DMS114 treated with DMSO at 0.1 percent for 48 hours (cell line): ENCODE results near the gene ADD3.
"Not testable (repeated sequence)": the region's sequence is repeated elsewhere in the genome, so short reads cannot be mapped to it uniquely, and the experiment has no call there.

ENCODE experiments used
- DNase-seq: peaks from one replicate; lab custom pipeline; 2025; ENCODE audit not compliant: unreplicated experiment; lab: John Stamatoyannopoulos, UW

Gene ADD3

DNA sequence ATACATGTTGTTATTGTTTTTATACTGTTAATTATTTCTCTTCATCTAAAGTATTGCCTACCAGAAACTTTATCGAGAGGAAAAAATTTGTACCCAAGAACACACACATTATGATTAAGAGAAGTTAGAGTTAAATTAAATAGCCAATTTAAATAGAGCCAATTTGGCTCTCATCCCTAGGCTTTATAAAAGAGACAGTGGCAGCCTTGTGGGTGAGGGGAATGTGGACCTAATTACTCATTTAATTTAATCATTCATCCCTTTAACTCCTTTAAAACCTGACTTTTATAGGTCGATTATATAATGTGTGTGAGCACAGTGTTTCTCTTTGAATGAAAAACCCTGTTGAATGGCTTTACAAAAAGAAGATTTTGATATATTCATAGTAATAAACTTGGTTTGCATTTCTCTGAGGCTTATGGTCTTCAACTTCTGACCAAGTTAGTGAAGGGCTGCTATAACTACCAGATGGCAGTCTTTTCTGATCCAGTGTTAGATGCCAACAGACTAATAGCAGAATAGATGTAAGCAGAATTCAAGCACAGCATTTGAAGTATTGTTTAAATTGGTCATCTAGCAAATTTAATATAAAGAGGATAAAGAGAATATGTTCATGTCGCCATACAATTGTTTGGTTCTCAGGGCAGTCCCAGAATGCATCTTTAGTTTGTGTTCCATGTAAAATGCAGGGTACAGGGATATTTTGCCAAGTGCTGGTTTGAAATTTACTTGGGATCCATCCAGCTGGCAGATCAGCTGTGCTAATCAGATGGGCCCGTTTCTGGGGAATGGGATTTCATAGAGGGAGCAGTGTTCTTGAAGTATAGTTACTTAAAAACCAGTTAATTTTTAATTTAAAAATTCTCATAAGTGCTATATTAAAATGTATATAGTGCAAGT is 25.3 kb downstream of the ADD3 start:
- DNase-seq = no peak

DNA sequence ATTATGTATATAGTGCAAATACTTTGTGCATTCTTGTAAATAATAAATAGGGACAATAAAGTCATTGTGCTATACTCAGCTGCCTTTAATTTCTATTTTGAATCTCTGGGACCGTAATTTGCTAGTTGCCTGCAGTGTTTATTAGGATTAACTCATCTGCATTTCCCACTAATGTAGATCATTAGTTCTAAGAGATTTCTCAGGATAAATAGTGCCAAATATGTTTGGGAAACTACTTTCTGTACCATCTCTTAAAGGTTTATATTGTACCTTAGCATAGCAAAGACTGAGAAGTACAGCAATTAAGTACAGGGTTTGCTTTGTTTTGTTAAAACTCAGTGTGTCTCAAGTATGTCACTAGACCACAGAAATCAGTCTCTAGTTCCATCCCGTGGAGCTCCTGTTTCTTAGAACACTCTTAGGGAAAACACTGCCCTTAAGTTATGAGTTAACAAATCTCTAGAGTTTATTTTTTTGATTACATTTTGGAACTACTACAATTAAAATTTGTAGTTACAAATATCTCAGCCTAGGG is 26.0 kb downstream of the ADD3 start:
- DNase-seq = no peak

DNA sequence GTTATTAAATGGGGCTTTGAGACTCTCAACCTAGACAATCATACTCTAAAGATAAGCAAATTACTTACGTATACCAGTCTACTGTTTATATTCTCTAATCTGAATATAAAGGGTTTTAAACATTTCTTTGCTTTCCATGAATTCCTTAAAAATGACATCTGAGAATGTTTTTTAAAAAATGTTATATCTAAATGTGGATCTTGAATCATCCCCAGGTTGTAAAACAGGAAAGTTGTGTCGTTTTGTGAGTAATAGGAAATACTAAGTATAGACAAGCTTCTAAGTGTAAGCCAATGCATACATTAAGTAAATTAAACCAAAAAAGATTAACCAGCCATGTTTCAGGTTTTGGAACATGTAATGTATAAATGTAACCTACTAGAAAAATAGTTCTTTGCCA is 26.8 kb downstream of the ADD3 start:
- no peak for DNase-seq

DNA sequence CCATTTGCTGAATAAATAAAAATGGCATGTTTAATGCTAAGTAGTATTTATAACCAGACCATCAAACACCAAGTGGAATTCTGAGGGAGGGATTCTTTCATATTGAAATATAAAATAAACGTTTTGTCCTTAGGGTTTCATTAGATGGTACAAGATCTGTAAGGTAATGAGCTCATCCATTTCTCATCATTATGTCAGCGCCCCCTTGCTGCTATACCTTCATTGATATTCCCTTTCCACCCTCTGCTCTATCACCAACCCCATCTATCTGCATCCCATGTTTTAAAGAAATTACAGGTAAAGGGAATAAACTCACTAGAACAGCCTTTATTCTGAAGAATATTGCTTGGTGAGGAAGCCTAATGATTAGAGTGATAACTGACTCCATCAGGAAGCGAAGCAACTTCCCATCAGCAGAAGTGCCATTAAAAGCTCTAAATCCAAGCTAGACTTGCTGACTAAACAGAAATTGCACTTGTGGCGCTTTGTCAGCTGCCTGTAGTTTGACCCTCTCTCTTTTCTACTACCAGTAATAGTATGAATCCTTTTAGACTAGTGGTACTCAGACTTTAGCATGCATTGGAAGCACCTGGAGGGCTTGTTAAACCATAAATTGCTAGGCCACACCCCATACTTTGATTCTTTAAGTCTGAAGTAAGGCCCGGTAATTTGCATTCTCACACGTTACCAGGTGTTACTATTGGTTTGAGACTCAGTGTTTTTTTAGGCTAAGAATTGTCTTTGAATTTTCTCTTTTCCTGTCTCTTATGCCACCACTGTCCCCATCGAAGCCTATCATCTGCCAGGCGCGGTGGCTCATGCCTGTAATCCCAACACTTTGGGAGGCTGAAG is 27.5 kb downstream of the ADD3 start:
- no peak for DNase-seq

DNA sequence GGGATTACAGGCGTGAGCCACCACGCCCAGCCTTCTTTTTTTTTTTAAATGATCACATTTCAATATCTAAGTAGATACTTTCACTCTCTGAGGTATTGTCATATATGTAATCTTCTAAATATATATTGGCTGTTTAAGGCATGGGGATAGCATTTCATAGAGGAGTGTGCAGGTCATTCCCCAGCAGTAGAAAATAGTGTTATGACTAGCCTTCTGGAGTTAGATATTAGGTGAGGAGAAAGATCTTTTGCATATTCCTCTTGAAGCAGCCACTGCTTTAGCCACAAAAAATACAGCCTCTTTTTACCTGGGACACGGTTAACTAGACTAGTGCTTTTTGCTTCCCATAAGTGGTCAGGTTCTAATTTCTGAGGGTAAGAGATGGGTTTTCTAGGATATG is 28.9 kb downstream of the ADD3 start:
- no peak for DNase-seq

DNA sequence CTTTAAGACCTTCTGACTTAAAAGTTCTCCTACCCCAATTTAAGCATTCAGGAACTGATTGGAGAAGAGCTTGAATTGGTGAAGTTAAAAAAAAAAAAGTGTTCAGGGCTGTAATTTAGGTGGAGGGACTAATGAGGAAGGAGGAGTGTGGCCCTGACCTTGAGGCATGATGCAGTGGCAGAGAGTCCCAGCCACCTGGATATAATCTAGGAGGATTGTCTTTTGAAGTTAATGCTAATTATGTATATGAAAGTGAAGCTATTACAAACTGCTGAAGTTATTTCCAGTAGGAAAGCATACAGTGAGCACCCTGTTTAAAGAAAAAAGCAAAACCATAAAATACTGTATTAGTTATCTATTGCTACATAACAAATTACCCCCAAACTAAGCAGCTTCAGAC is 31.5 kb downstream of the ADD3 start:
- DNase-seq = no peak

DNA sequence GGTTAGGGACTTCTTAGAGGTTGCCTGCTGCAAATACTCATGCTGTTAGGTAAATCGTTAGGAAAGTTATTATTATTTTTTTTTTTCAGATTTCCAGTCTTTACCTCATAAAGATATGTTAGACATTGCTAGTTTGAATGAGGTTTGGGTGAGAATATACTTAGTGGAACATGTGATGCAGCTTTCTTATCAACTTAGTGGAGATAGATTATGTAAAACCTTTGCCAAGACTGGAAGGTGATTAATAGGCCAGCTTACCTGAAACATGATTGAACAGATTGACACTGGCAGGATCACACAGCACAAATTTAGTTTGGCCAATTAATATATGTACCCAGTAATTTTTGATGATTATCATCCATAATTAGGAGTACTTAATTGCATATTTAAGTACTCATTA is 32.3 kb downstream of the ADD3 start:
- DNase-seq = no peak

DNA sequence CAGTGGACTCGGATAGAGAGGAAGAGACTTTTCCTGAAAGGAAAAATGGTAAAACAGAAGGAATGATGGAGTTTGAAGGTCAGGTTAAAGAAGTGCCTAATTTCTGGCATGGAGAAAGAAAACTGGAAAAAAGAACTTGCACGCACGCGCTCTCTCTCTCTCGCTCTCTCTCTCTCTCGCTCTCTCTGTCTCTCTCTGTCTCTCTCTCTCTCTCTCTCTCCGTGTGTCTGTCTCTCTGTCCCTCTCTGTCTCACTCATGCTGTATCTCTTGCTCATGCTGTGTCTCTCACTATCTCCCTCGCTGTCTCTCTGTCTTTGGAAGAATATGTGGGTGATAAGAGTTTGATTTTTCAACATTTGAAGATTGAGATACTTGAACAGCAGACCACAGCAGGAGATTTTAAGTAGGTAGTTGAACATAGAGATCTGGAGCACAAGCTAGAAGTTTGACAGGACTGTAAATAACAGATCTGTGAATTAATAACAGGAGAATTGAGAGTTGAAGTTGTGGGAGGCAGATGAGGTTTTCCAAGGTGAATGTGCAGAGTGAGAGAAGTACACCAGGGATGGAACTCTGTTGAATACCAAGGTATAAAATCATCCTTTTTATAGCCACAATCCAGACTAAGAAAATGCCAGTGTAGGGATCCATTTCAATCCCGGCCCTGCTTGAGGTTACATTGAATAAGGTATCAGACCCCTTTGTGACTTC is 33.1 kb downstream of the ADD3 start:
- no peak for DNase-seq

DNA sequence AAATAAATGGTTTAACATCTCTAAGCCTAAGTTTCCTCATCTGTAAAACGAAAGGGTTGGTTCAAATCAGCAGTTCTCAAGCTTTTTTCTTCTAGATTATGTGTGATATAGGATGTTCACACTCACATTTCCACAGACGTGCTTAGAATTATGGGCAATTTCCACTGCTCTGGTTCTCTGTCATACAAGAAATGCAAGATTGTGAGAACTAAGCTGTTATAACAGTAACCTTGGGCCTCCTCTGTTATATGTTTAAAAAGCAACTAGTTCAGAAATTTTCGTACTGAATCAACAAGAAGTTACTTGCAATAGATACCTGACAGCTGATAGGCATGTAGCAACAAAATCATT is 33.7 kb downstream of the ADD3 start:
- DNase-seq = no peak

DNA sequence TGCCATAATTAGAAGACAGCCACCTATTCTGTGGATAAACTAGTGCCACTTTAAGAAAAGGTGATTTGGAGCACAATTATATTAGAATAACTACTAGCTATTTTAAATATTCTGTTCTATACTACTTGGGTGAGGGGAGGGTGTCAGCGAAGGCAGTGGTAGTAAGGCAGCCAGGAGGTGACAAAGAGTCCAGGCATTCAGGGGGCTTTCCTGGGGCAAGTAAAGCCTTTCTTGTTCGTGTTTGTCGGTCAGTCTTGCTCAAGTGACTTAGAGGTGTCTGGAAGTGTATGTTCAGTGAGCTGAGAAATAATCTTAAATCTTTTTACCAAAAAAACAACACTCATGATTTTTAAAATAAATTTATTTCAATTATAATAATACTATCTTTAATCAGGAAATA is 34.4 kb downstream of the ADD3 start:
- no peak for DNase-seq

DNA sequence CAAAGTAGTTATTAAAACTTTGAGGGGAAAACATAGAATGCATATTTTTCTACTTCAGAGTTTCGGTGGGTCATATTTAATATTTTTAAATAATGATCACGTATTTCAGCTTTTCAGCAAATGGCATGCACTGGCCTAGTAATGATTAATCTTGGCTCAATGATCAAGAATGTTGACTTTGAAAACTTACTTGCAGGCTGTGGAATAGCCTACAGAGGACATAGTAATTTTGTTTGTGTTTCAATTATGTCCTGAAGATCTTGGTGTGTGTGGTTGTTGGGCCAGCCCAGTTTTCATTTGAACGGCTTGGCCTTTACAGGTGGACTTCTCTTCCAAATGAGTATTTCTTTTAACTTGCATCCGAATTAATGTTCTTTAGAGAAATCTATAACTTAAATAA is 35.1 kb downstream of the ADD3 start:
- no peak for DNase-seq

DNA sequence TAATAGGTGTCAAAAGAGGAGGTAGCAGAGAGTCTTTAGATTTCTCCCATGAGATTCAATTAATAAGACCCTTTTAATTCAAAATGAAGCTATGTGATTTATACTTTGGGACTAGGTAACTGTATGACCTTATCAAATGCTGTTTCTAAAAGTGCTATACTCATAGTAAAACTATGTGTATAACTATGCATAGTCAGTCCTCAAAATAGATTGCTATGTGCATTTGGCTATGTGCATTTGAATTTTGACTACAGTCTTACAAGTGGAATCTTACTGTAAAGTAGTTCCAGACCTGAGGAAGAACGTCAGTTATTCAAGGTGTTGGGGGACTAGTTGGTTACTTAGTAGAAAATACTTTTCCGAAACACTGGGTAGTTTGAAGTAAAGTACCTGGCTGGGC is 36.9 kb downstream of the ADD3 start:
- no peak for DNase-seq

DNA sequence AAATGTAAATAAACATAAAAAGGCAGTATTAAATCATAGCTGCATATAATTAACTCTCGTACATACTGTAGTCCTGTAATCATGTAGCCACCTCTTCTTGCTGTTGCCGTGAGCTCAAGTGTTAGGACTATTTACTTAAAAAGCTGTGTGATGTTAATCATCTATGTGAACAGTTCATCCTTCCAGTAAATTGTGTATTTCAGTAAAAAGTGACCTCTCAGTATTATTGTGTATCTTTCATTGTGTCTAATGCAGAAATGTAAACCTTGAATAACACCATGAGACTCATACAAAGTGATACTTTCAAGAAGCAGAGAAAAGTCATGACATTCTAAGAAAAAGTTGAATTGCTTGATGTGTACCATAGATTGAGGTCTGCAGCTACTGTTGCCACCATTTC is 38.0 kb downstream of the ADD3 start:
- no peak for DNase-seq

DNA sequence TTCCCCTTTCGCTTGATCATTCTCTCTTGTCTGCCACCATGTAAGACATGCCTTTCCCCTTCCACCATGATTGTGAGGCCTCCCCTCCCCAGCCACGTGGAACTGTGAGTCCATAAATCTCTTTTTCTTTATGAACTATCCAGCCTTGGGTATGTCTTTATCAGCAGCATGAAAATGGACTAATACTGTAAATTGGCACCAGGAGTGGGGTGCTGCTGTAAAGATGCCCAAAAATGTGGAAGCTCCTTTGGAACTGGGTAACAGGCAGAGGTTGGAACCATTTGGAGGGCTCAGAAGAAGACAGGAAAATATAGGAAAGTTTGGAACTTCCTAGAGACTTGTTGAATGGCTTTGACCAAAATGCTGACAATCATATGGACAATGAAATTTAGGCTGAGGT is 40.4 kb downstream of the ADD3 start:
- not testable (repeated sequence) for DNase-seq

DNA sequence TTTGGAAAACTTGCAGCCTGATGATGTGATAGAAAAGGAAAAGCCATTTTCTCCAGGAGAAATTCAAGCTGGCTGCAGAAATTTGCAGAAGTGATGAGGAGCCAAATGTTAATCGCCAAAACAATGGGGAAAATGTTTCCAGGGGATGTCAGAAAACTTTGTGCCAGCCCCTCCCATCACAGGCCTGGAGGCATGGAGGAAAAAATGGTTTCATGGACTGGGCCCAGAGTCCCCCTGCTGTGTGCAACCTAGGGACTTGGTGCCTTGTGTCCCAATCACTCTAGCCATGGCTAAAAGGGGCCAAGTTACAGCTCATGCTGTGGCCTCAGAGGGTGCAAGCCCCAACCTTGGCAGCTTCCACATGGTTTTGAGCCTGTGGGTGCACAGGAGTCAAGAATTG is 41.0 kb downstream of the ADD3 start:
- no peak for DNase-seq

DNA sequence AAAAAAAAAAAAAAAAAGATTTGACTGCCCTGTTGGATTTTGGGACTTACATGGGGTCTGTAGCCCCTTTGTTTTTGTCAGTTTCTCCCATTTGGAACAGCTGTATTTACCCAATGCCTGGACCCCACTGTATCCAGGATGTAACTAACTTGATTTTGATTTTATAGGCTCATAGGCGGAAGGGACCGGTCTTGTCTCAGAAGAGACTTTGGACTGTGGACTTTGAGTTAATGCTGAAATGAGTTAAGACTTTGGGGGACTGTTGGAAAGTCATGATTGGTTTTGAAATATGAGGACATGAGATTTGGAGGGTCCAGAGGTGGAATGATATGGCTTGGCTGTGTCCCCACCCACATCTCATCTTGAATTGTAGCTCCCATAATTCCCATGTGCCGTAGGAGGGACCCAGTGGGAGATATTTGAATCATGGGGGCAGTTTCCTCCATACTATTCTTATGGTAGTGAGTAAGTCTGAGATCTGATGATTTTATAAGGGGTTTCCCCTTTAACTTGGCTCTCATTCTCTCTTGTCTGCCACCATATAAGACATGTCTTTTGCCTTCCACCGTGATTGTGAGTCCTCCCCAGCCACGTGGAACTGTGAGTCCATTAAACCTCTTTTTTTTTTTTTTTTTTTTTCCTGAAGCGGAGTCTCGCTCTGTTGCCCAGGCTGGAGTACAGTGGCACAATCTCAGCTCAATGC is 42.3 kb downstream of the ADD3 start:
- DNase-seq = not testable (repeated sequence)

DNA sequence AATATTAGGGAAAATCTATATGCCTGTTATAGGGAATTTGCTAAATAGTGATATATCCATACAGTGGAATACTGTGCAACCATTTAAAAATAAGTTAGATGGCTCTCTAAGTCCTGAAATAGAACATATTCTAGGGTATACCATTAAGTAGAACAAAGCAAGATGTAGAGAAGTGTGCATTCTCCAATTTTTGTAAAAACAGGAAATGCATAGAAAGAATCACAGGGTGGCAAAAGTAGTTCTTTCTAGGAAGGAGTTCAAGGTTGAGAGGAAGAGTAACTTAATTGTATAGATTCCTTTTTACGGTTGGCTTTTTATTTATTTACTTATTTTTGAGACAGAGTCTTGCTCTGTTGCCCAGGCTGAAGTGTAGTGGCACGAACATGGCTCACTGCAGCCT is 43.7 kb downstream of the ADD3 start:
- no peak for DNase-seq

DNA sequence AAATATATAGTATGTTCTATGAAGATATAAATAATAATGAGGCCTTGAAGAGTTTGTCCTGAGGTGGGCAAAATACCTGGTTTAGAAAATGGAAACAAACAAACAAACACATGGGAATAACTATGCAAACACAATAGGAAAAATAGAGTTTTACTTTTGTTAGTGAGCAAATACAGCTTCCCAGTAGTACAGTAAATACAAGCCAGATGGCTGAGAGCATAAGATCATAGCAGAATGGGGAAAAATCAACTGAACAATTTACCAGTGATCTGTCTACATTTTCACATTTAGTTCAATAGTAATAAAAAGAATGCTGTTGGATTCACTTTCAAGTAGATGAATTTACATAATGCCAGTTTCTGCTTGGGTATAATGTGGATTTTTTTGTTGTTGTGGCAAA is 45.1 kb downstream of the ADD3 start:
- no peak for DNase-seq

DNA sequence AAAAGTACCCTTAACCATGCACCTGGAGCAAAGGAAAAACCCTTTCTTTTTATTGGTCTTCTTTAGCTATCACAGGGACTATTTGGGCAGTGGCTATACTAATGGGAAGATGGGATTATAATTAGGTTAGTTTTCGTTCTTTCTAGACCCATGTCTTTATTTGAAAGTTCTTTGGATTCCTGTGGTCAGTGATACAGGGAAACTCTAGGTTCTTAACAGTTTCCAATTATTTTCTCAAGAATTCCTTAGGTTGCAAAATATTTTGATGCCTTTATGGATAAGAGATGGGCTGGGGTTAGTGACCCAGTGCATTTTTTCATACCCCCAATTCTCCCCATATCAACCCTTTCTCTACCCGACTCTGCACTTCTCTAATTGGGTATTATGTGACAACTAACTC is 49.0 kb downstream of the ADD3 start:
- DNase-seq = no peak

DNA sequence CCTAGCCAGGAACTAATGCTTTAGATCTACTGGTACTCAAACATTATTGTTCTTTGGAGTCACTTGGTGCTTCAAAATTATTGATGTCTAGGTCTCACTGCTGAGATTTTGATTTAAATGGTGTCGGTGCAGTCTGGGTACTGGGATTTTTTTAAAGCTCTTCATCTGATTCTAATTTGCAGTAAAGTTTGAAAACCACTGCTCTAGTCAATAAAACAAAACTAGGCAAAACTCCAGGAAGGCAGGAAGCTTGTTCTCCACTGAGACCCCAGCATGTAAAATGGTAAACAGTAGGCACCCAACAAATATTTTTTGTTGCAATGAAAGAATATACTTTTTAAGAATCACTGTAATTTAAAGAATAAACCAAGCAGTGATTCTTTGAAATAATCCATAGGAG is 49.7 kb downstream of the ADD3 start:
- DNase-seq = no peak

DNA sequence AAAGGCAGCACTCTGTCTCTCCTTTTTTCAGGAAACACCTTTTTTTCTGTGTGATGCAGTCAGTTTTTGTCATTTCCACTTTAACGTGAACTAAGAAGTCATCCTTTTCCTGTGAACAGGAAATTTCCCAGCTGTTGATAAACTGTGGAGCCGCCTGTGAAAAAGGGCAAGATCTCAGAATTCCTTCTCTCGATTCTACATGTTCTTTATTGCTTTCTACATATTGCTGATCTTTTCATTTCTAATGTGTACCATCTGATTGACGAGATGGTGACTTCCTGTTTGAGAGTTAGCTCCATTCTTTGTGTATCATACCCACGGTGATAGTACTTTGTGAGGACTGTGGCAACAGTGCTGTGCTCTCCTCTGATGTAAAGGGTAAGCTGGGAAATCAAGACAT is 50.4 kb downstream of the ADD3 start:
- no peak for DNase-seq
